ENCODE results near the gene GTSE1. TPM values are rescaled to one million over a fixed set of nuclear protein-coding genes. Genes with fewer than 3 reads are reported as not detected.

GTSE1 gene
- total and polyA plus RNA-seq, 2 of the 13 experiments (the other 11 are each of a cell fraction or from before 2014, with no cell fraction given): 10.7 to 13.5 TPM

- TF ChIP-seq, protein P1, sequence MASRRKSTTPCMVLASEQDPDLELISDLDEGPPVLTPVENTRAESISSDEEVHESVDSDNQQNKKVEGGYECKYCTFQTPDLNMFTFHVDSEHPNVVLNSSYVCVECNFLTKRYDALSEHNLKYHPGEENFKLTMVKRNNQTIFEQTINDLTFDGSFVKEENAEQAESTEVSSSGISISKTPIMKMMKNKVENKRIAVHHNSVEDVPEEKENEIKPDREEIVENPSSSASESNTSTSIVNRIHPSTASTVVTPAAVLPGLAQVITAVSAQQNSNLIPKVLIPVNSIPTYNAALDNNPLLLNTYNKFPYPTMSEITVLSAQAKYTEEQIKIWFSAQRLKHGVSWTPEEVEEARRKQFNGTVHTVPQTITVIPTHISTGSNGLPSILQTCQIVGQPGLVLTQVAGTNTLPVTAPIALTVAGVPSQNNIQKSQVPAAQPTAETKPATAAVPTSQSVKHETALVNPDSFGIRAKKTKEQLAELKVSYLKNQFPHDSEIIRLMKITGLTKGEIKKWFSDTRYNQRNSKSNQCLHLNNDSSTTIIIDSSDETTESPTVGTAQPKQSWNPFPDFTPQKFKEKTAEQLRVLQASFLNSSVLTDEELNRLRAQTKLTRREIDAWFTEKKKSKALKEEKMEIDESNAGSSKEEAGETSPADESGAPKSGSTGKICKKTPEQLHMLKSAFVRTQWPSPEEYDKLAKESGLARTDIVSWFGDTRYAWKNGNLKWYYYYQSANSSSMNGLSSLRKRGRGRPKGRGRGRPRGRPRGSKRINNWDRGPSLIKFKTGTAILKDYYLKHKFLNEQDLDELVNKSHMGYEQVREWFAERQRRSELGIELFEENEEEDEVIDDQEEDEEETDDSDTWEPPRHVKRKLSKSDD (CRISPR knock-in tag; IDR thresholded peaks at IDR 0.05; ENCODE audit: low read depth): peak; percentile 18
- TF ChIP-seq HMGA1 (CRISPR knock-in tag; conservative IDR thresholded peaks at IDR 0.05) (no peak), ISX (CRISPR knock-in tag; conservative IDR thresholded peaks at IDR 0.05) (no peak), HOXA3 (CRISPR knock-in tag; IDR thresholded peaks at IDR 0.05) (0 out of 2 replicates have a peak, but pooled peaks have one; percentile 28), ZZZ3 (CRISPR knock-in tag; IDR thresholded peaks at IDR 0.05; ENCODE audit: borderline replicate concordance) (0 out of 2 replicates have a peak, but pooled peaks have one; percentile 26), ZNF713 (CRISPR knock-in tag; IDR thresholded peaks at IDR 0.05) (no peak), CEBPB (IDR thresholded peaks at IDR 0.05; ENCODE audit: borderline replicate concordance, low read depth, low read length) (peak; percentile 34; the same call in 1 of the 2 replicates), ZNF547 (CRISPR knock-in tag; IDR thresholded peaks at IDR 0.05) (0 out of 2 replicates have a peak, but pooled peaks have one; percentile 35), CENPT (CRISPR knock-in tag; IDR thresholded peaks at IDR 0.05; ENCODE audit: low read depth) (no peak), FIP1L1 (IDR thresholded peaks at IDR 0.05; ENCODE audit: borderline replicate concordance, insufficient read depth, low read depth, low read length) (0 out of 2 replicates have a peak, but pooled peaks have one; percentile 14), ZSCAN31 (CRISPR knock-in tag; IDR thresholded peaks at IDR 0.05; ENCODE audit: low read depth) (no peak), ZNF44 (CRISPR knock-in tag; IDR thresholded peaks at IDR 0.05) (no peak), TRIM24 (CRISPR knock-in tag; IDR thresholded peaks at IDR 0.05) (no peak), MIER2 (CRISPR knock-in tag; IDR thresholded peaks at IDR 0.05) (no peak), KDM1A (CRISPR knock-in tag; IDR thresholded peaks at IDR 0.05) (no peak), MXI1 (IDR thresholded peaks at IDR 0.05; ENCODE audit: borderline replicate concordance, low read depth, low read length) (no peak), CREB1 (IDR thresholded peaks at IDR 0.05) (no peak), CREB1 (CRISPR knock-in tag; IDR thresholded peaks at IDR 0.05) (no peak), CBX1 (IDR thresholded peaks at IDR 0.05; ENCODE audit: low read depth) (no peak)
- TF ChIP-seq, protein P2, sequence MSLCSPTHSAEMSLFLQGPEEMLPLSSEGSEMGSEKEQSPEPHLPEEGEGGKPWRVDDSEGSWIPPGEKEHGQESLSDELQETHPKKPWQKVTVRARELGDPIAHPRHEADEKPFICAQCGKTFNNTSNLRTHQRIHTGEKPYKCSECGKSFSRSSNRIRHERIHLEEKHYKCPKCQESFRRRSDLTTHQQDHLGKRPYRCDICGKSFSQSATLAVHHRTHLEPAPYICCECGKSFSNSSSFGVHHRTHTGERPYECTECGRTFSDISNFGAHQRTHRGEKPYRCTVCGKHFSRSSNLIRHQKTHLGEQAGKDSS (CRISPR knock-in tag; IDR thresholded peaks at IDR 0.05; ENCODE audit: borderline replicate concordance, low read depth): 0 out of 2 replicates have a peak, but pooled peaks have one; percentile 18
Measured at GRCh38 chr22:46376908-46377524, 80.3 kb downstream of the GTSE1 start (continued).

Measured in HepG2 (cell line).